PC-3 (cell line): Measurements from ENCODE around the gene ST3GAL3. TPM values are rescaled to one million over a fixed set of nuclear protein-coding genes. Genes with fewer than 3 reads are reported as not detected.
A peak's percentile ranks its signal among the peaks of the same experiment; 100 is the strongest.

ENCODE experiments used
- ATAC-seq: fragments of 200-7000 bp; cut with Tn5 transposase; 2 replicates; pipeline ENCODE4 v1.9.1; 2020; ENCODE audit warnings: mild to moderate bottlenecking, moderate library complexity
- BruUV-seq: library from RNA; stranded (reverse); fragments of 400-500 nt; replicated peaks from 2 replicates; lab custom pipeline; 2021; lab: Mats Ljungman, UMichigan
- CTCF ChIA-PET: fragments of 300-600 bp; sonication (Branson Sonifier 250); formaldehyde crosslinking; loops from one replicate; lab custom pipeline; 2022; ENCODE audit warnings: antibody characterized with exemption; lab: Charles Lee
- POLR2A ChIA-PET: fragments of 300-600 bp; sonication (Branson Sonifier 250); formaldehyde crosslinking; loops from one replicate; lab custom pipeline; 2022; ENCODE audit warnings: antibody characterized with exemption; ENCODE audit not compliant: unreplicated experiment; lab: Charles Lee
- DNase-seq: peaks from one replicate; pipeline ENCODE4 v3.0.0-alpha.2; 2015
- H2AFZ ChIP-seq: fragments of 300-600 bp; sonication (generic); 2 replicates; pipeline ENCODE4 v1.6.0; 2016; ENCODE audit warnings: antibody characterized with exemption, low read length
- H3F3A ChIP-seq: fragments of 300-600 bp; sonication (generic); one replicate; pipeline ENCODE4 v1.6.0; 2017; ENCODE audit warnings: antibody characterized with exemption, low read length, control low read depth, mild to moderate bottlenecking; ENCODE audit not compliant: unreplicated experiment
- H3K27ac ChIP-seq: fragments of 300-600 bp; sonication (generic); 2 replicates; pipeline ENCODE4 v1.5.1; 2016; ENCODE audit warnings: mild to moderate bottlenecking, low read length
- H3K27me3 ChIP-seq: fragments of 300-600 bp; sonication (generic); 2 replicates; pipeline ENCODE4 v1.6.1; 2016; ENCODE audit warnings: low read length, mixed read lengths
- H3K36me3 ChIP-seq: fragments of 300-600 bp; sonication (generic); 2 replicates; pipeline ENCODE4 v1.6.1; 2016; ENCODE audit warnings: low read depth, mixed run types, low read length, mixed read lengths
- H3K4me1 ChIP-seq: fragments of 300-600 bp; sonication (generic); 2 replicates; pipeline ENCODE4 v1.5.1; 2016; ENCODE audit warnings: low read length; ENCODE audit not compliant: insufficient read depth
- H3K4me2 ChIP-seq: fragments of 300-600 bp; sonication (generic); 2 replicates; pipeline ENCODE4 v1.6.0; 2016; ENCODE audit warnings: low read length
- H3K4me3 ChIP-seq: fragments of 300-600 bp; sonication (generic); 2 replicates; pipeline ENCODE4 v1.5.1; 2016; ENCODE audit warnings: mild to moderate bottlenecking, low read length, mixed read lengths
- H3K79me2 ChIP-seq: fragments of 300-600 bp; sonication (generic); 2 replicates; pipeline ENCODE4 v1.6.1; 2017; ENCODE audit warnings: low read length, mixed read lengths
- H3K9ac ChIP-seq: fragments of 300-600 bp; sonication (generic); 2 replicates; pipeline ENCODE4 v1.6.0; 2016; ENCODE audit warnings: mild to moderate bottlenecking, low read length
- H3K9me2 ChIP-seq: fragments of 300-600 bp; sonication (generic); replicated peaks from 2 replicates; pipeline ENCODE4 v1.6.1; 2016; ENCODE audit warnings: mixed run types, low read length, mixed read lengths
- H3K9me3 ChIP-seq: fragments of 300-600 bp; sonication (generic); 2 replicates; pipeline ENCODE4 v1.6.1; 2016; ENCODE audit warnings: low read length, mixed read lengths
- H4K20me1 ChIP-seq: fragments of 300-600 bp; sonication (generic); 2 replicates; pipeline ENCODE4 v1.6.1; 2016; ENCODE audit warnings: low read length, mixed read lengths
- CTCF ChIP-seq: fragments of 300-600 bp; sonication (generic); conservative IDR thresholded peaks from 2 replicates; pipeline ENCODE4 v1.5.1; 2017; ENCODE audit warnings: antibody characterized with exemption, low read depth, mild to moderate bottlenecking, low read length
- EZH2 ChIP-seq: fragments of 300-600 bp; sonication (generic); IDR thresholded peaks from one replicate; pipeline ENCODE4 v1.6.1; 2017; ENCODE audit warnings: antibody characterized with exemption, mild to moderate bottlenecking, low read length; ENCODE audit not compliant: unreplicated experiment
- EZH2phosphoT487 ChIP-seq: fragments of 300-600 bp; sonication (generic); IDR thresholded peaks from 2 replicates; pipeline ENCODE4 v1.6.1; 2018; ENCODE audit warnings: mild to moderate bottlenecking, antibody characterized with exemption, low read length, borderline replicate concordance
- intact Hi-C: fragments of 100-400 bp; cut with micrococcal nuclease; formaldehyde crosslinking; loops from 2 replicates; pipeline ENCODE4 v1.9.0; 2023
- total RNA-seq: library from RNA; depleted of rRNA; stranded (reverse); fragments of >200 nt; gene quantifications from 2 replicates; pipeline ENCODE4 v1.2.3, GENCODE V29; 2014

Gene ST3GAL3
- total RNA-seq, 1 experiment from 2014 or later = 9.0 TPM

DNA sequence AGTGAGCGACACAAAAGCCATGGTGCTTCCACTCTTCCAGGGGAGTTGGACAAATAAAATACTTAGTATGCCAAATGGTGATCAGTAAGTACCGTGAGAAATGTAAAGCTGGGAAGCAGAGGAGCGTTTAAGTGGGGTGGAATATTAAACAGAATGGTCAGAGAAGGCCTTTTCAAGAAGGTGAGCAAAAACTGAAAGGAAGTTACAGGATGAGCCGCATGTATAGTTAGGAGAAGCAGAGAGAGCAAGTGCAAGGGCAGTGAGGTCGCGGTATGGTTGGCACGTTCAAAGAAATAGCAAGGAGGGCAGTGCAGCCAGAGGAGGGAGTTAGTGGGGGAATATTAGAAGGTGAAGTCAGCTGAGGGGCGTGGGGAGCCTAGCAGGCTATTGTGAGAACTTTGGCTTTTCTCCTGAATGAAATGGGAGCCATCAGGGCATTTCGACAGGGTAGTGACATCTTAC, 266.7 kb downstream of the ST3GAL3 start:
- H4K20me1 ChIP-seq = peaks cover 23% of the 10 kb centered on the region; the same call in 1 of the 2 replicates
- no peak for DNase-seq
- TF ChIP-seq EZH2 (no peak), EZH2phosphoT487 (no peak), CTCF (no peak)
- no peaks in the 10 kb centered on the region for H3K27me3 ChIP-seq
- no peaks in the 10 kb centered on the region for H3K9me2 ChIP-seq
- peak overlapping the region; percentile 95; the same call in 1 of the 2 replicates for H3K9ac ChIP-seq
- peak overlapping the region; percentile 36 for H3K27ac ChIP-seq
- peaks cover 36% of the 10 kb centered on the region for H3K36me3 ChIP-seq
- H3K4me3 ChIP-seq = peak overlapping the region; percentile 94
- POLR2A ChIA-PET = no interaction called here
- no peaks in the 10 kb centered on the region for H3K9me3 ChIP-seq
- CTCF ChIA-PET = no interaction called here
- H3K79me2 ChIP-seq = peaks cover 62% of the 10 kb centered on the region
- peaks cover 50% of the 10 kb centered on the region for H3K4me1 ChIP-seq
- H3K4me2 ChIP-seq = peak overlapping the region; percentile 99
- ATAC-seq = peak; percentile 3
- BruUV-seq = no TSS peak
- no peaks in the 10 kb centered on the region for H3F3A ChIP-seq
- intact Hi-C loops = no loop called here
- H2AFZ ChIP-seq = peak overlapping the region; percentile 91

GRCh38 chr1:43974443-43975248, 267.3 kb downstream of the ST3GAL3 start, which contains the start of gene ATP6V0B:
Gene ATP6V0B (plus strand): TSS chr1:43974960. CDS start chr1:43975041, 81 bp downstream.
- Histone ChIP-seq H3K27me3 (no peaks in the 10 kb centered on the region), H3K36me3 (peaks cover 36% of the 10 kb centered on the region), H3K27ac (peak within 1 kb of the TSS; percentile 55), H3K4me3 (peak within 1 kb of the TSS; percentile 94), H3K79me2 (peaks cover 65% of the 10 kb centered on the region), H3K9me3 (no peaks in the 10 kb centered on the region), H3K9me2 (no peaks in the 10 kb centered on the region), H4K20me1 (peaks cover 23% of the 10 kb centered on the region; the same call in 1 of the 2 replicates), H2AFZ (peak within 1 kb of the TSS; percentile 91), H3K4me1 (peaks cover 50% of the 10 kb centered on the region), H3F3A (no peaks in the 10 kb centered on the region), H3K4me2 (peak within 1 kb of the TSS; percentile 99), H3K9ac (peak within 1 kb of the TSS; percentile 95)
- BruUV-seq = TSS peak; percentile 25
- peak; percentile 63 for ATAC-seq
- POLR2A ChIA-PET = no interaction called here
- TF ChIP-seq EZH2 (no peak), EZH2phosphoT487 (no peak), CTCF (no peak)
- DNase-seq = peak; percentile 95
- CTCF ChIA-PET = interaction anchor here (0.6 to 0.9 kb wide), 2 partner anchors 38 to 40 kb away, joined by 3 to 4 read pairs; no protein-coding TSS in a partner anchor
- intact Hi-C loops = no loop called here
